Head of caudate nucleus (tissue), 42 donors: Measurements from ENCODE around the gene AADACL2.

ENCODE experiments used
- DNase-seq, 42 donors: peaks; one replicate each; pipeline versions ENCODE4 v3.0.0 to v3.0.0-alpha.2; 2020 to 2021; ENCODE audit warnings: mixed read lengths in 7 of 42
- intact Hi-C: fragments of 100-400 bp; cut with DNase I; formaldehyde crosslinking; loops from one replicate; pipeline ENCODE4 v1.15.0; 2022

The AADACL2 gene, protein sequence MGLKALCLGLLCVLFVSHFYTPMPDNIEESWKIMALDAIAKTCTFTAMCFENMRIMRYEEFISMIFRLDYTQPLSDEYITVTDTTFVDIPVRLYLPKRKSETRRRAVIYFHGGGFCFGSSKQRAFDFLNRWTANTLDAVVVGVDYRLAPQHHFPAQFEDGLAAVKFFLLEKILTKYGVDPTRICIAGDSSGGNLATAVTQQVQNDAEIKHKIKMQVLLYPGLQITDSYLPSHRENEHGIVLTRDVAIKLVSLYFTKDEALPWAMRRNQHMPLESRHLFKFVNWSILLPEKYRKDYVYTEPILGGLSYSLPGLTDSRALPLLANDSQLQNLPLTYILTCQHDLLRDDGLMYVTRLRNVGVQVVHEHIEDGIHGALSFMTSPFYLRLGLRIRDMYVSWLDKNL

DNA sequence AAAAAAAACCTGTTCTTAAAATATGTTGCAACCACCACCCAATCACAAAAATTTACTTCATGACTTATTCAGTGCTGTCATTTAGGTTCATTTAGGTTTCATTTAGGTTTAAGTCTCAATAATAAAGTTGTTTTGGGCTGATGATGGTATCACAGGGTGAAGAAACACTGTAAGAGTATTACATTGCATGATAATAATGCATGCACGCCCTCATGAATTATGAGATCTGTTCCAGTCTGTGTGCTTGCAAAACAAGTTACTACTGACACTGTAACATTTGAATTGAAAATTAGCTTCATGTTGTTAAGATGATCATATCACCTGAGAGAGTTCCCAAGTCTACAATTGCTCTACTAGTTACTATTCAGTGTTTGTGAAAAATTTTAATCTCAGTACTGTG, at the start of gene AADACL2:
Gene AADACL2, plus strand, starts transcription at position 315 of the 400 bp plus-strand sequence. CDS start 109 bp downstream, outside the sequence.
- intact Hi-C loops = no loop called here
- DNase-seq = no peak

DNA sequence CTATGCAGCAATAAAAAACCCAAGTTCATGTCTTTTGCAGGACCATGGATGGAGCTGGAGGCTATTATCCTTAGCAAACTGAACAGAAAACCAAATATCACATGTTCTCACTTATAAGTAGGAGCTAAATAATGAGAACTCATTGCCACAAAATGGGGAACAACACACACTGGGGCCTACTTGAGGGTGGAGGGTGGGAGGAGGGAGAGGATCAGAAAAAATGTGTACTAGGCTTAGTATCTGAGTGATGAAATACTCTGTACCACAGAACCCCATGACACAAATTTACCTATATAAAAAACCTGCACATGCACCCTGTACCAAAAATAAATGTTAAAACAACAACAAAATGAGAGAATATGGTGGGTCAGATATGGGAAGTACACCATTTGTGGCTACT, 49.6 kb upstream of the AADACL2 start:
- intact Hi-C loops = no loop called here
- DNase-seq = no peak

DNA sequence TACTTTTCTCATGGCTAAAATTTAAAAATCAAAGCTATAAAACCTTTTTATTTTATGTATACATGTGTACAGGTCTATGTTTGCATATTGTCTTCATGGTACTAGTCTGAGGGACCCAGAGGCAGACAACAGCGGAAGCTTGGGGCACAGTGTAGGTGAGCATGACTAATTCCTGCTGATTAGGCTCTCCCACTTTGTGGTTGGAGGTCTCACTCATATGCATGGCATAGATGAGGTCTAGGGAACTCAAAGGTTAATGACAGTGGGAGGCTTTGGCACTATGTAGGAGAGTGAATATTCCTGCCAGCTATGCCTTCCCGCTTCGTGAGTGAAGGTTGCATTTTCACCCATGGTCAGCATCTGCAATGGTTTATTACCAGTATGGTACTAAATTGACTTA, 47.5 kb upstream of the AADACL2 start:
- intact Hi-C loops = no loop called here

DNA sequence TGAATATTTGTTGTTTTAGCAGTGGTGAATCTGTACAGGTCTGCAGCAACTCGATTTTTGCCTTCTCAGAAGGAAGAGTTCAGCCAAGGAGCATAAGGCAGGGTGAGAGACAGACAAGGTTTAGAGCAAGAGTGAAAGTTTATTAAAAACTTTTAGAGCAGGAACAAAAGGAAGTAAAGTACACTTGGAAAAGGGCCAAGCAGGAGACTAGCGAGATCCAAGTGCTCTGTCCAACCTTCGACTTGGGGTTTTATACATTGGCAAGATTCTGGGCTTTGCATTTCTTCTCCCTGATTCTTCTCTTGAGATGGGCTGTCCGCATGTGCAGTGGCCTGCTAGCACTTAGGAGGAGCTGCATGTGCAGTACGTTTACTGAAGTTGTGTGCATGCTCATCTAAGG, 46.7 kb upstream of the AADACL2 start:
- DNase-seq = no peak
- intact Hi-C loops = no loop called here

More for the DNA sequence above, 47.5 kb upstream of the AADACL2 start:
- no peak for DNase-seq

DNA sequence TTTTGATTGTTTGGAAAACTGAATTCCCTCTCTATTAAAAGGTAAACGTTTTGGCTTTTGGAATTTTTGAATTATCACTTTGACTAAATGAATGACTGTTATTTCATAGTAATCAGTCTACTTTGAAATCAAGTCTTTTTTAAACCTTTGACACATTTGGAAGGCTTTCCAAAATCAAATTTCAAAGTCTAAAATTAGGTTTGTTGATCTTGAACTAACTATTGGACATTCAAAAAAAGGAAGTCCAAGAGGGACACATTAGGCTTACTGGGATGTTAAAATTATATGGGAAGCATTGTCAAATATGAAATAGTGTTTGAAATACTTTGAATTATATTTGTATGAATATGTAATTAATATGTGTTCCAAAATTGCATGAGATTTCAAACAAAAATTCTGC, 45.2 kb upstream of the AADACL2 start:
- DNase-seq = no peak
- intact Hi-C loops = no loop called here

DNA sequence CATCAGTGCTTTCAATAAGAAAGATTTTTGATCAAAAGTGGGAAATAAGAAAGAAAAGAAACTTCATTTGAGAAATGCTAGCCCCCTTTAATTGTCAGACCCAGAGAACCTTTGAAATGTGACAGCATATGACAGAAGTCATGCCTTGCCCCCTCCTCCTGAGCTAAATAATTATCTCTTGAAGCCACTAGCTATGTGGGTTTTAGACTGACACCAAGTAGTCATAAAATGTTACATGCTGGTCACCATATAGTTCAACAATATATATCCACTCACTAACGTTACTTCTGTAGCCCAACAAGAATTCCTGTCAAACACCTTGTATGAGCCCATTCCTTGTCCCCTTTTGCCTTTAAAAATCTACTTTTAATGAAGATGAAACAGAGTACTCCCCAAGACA, 43.1 kb upstream of the AADACL2 start:
- no peak for DNase-seq
- intact Hi-C loops = no loop called here

DNA sequence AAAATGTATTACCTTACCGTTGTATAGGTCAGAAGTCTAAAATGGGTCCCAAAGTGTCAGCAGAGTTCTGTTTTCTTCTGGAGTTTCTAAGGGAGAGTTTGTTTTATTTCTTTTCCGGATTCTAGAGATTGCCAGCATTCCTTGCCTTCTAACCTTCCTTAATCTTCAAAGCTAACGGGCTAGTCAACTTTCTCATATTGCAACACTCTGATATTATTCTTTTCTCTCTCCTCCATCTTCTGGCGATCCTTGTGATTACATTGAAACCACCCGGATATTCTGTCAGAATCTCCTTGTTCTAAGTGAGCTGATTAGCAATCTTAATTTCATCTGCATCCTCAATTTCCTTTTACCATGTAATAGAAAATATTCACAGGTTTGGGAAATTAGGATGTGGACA, 36.2 kb upstream of the AADACL2 start:
- DNase-seq = no peak
- intact Hi-C loops = no loop called here

DNA sequence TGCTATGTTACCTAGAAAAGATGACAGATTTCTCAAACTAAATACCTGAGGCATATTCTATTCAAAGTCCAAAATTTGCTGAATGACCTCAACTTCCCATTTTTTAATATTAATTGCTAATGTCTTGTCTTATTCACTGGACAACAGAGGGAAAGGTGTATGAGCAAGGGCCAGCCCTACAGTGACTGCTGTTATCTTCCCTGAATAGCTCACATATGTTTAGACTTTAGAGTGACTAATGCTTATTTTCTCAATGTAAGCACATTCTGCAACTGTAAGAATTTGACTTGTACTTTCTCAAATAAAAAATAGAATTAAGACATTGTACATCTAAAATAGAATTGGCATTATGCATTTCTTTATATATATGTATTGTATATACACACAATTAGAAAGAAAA, 26.5 kb upstream of the AADACL2 start:
- intact Hi-C loops = no loop called here
- DNase-seq = no peak

DNA sequence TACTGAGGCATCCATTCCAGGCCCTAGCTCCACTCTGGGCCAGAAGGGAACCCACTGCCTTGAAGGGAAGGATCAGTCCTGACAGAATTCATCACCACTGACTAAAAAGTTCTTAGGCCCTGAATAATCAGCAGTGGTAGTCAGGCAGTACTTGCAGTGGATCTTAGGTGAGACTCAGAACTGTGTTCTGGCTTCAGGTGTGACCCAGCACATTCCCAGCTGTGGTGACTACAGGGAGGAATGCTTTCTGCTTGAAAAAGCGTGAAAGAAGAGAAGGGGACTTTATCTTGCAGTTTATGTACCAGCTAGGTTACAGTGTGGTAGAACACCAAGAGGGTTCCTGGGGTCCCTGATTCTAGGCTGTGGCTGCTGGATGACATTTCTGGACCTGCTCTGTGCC, 24.9 kb upstream of the AADACL2 start:
- intact Hi-C loops = no loop called here
- no peak for DNase-seq

DNA sequence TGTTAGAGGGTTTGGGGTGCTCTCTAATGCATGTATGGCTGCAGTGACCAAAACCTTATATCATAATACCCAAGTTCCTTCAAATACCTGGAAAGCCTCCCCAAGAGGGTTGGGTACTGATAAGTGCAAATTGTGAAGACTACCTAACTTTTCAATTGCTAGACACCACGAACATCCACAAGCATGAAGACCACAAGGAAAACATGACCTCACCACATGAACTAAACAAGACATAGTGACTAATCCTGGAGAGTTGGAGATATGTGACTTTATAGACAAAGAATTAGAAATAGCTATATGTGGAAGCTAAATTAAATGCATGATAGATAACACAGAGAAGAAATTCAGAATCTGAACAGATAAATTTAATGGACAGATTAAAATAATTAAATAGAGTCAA, 23.9 kb upstream of the AADACL2 start:
- DNase-seq = no peak
- intact Hi-C loops = no loop called here

DNA sequence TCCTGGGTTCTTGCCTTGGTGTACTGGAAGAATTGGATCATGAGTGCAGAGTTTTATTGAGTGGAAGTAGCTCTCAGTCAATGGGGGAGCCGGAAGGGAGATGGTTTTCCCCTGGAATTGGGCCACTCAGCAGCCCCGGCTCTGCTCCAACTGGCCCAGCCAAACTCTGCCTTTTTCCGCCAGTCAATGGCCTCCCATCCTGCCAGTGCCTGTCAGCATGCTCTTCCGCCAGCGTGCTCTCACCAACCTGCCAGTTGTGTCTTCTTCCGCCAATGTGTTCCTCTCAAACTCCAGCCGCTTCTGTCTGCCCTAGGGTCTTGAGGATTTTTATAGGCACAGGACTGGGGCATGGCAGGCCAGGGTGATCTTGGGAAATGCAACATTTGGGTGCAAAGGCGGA, 12.4 kb upstream of the AADACL2 start:
- DNase-seq = no peak
- intact Hi-C loops = no loop called here

DNA sequence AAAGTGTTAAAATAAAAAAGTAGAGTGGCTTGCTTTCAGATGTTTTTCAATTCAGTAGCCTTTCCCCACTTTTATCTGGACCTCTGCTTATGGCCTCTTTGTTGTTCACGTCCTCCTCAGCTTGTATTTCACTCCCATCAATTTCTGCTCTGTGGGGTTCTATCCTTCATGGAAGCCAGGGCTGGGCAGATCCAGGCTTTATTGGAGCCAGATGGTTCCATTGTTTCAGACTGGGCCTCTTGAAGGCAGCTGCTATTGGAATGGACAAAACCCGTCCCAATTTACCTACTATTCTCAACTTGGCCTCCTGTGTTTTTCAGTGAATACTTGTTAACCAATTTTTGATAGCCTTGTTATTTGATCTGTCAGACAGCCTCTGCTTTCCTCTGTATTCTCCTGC, 10.9 kb upstream of the AADACL2 start:
- no peak for DNase-seq
- intact Hi-C loops = no loop called here

DNA sequence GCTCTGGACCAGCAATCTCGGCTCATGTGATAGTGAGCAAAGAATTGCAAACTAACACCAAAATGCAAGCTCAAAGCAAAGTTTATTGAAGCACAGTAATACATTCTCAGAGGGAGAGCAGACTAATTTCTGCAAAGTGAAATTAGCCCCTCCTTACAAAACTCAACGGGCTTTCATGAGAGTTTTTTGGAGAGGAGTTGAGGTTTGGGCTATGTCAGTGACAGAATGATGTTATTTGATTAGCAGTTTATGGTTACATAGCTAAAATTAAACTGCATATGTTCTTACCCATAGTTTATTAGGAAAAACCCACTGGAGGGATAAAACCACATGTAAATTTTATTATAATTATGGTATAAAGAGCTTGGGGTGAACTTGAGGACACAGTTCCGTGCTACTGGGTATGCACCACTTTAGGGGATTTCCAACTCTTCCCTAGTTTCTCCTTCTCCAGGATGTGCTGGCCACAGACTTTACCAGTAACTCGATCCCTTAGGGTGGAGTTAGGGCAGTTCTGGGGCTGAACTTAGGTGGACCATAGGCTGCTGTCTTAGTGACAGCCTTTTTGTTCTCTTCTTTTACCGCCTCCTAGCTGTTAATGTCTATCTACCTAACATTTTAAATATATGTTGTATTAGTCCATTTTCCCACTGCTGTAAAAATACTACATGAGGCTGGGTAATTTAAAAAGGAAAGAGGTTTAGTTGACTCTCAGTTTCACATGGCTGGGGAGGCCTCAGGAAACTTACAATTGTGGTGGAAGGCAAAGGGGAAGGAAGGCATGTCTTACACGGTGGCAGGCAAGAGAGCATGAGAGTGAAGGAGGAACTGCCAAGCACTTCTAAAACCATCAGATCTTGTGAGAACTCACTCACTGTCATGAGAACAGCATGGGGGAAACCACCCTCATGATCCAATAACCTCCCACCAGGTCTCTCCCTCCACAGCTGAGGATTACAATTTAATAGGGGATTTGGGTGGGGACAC, 8.9 kb upstream of the AADACL2 start:
- intact Hi-C loops = no loop called here
- no peak for DNase-seq

DNA sequence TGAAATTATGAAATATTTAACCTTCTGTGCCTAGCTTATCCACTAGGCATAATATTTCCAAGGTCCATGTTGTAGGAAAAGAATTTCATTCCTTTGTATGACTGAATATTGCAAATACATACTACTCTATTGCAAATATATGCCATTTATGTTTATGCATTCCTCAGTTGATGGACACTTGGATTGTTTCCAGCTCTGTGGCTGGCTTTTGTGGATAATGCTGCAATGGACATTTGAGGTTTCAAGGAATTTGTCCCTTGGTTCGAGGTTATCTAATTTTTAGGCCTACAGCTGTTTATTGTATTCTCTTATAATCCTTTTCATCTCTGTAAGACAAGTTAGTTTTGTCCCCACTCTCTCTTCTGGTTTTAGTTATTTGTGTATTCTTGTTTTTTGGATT, 7.7 kb upstream of the AADACL2 start:
- DNase-seq = no peak
- intact Hi-C loops = no loop called here

DNA sequence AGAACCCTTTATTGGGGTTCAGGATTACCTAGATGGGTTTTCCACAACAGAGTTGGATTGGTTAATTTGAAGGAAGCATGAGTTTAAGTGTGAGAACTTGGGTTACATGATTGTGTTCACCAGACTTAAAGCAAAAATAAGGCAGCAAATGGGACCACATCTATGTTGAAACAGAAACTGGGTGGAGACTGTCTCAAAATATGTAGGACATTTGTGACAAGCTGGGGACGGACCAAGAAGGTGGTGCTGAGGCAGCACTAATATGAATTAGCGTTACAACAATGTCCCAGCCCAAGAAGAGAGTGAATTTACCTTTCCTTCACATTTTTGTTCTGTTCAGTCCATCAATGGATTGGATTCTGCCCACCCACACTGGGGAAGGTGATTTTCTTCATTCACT, 866 bp upstream of the AADACL2 start:
- DNase-seq = no peak
- intact Hi-C loops = no loop called here

DNA sequence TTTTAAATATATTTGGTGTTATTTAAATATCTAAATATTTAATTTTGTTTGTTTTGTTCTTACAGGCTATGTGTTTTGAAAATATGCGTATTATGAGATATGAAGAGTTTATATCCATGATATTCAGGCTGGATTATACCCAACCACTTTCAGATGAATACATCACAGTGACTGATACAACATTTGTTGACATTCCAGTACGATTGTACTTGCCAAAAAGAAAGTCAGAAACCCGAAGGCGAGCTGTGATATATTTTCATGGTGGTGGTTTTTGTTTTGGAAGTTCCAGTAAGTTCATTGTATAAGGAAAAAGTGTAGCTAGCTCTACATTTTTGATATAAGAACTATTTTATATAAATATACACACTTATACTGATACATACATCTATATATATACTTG, 6.9 kb downstream of the AADACL2 start:
- intact Hi-C loops = no loop called here
- DNase-seq = no peak

DNA sequence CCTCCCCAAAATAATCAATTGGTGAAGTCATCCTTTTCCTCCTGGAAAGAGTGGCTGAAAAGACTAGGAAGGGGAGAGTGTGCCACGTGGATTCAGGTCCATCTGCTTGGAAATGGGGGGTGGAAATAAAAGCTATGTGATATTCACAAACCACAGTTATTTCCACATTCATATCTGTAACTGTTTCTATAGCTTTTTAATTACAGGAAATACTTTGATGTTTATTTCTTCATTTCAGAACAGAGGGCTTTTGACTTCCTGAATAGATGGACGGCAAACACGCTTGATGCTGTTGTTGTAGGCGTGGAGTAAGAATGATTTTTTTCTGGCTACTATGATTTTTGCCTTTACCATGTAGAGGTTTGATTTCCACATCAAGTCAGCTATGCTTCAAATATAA, 10.1 kb downstream of the AADACL2 start:
- DNase-seq = no peak
- intact Hi-C loops = no loop called here

DNA sequence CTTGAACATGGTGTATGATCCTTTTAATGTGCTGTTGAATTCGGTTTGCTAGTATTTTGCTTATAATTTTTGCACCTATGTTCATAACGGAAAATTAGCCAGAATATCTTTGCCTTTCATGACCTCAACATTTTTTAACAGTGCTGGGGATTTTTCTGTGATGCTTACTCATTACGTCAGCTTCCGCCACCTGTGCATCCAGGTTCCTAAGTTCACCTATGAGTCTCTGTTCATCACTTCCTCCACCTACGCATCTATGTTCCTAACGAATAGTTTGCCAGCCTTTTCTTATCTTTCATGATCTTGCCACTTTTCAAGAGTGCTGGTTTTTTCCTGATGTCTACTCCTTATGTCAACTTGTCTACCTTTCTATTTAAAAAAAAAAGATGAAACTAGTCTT, 16.5 kb downstream of the AADACL2 start:
- intact Hi-C loops = no loop called here

DNA sequence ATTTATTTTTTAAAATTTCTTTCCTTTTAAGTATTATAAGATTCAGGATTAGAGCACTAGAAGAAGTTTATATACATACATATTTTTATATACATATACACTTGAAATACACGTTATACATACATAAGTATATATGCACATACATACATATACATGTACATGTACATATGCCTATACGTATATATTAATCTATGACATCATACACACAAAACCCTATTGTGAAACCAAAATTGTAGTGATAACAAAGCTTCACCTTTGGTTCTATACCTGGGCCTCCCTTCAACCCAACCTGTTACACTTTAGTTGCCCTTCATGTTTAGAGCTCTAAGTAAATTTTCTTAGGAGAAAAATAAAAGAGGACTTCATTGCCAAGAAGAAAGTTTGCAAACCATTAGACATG, 17.0 kb downstream of the AADACL2 start:
- DNase-seq = no peak
- intact Hi-C loops = no loop called here

More for the DNA sequence above, 16.5 kb downstream of the AADACL2 start:
- no peak for DNase-seq

DNA sequence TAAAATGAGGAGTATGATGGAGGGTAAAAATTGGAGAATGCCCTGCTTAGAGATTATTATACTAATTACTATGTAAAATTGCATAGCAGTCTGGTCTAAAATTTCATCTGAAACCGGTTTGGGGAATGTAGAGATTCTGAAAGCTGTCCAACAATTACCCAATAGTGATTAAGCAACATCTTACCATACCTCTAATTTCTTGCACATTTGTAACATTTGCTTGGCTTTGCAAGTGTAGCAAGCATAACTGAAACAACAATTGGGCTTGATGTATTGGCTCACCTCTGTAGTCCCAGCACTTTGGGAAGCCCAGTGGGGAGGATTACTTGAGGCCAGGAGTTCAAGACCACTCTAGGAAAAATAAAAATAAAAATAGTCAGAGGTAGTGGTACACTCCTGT, 17.4 kb downstream of the AADACL2 start:
- DNase-seq = no peak

More for the DNA sequence above, 17.4 kb downstream of the AADACL2 start:
- intact Hi-C loops = no loop called here
